HUES48 (cell line): ENCODE data around the gene CACNA1F.

Experiments
- H3K27ac ChIP-seq: one replicate; pipeline ENCODE4 v1.7.0; 2013; ENCODE audit warnings: low read depth, low read length, inconsistent platforms
- H3K27me3 ChIP-seq: 2 replicates; pipeline ENCODE4 v1.6.1; 2013; ENCODE audit warnings: mild to moderate bottlenecking, low read length; ENCODE audit not compliant: control insufficient read depth, insufficient read depth
- H3K36me3 ChIP-seq: 2 replicates; pipeline ENCODE4 v1.6.1; 2013; ENCODE audit warnings: low read length; ENCODE audit not compliant: control insufficient read depth, insufficient read depth
- H3K4me1 ChIP-seq: 2 replicates; pipeline ENCODE4 v1.6.1; 2013; ENCODE audit warnings: mild to moderate bottlenecking, low read length; ENCODE audit not compliant: control insufficient read depth, insufficient read depth
- H3K4me3 ChIP-seq: 2 replicates; pipeline ENCODE4 v1.5.1; 2013; ENCODE audit warnings: mild to moderate bottlenecking, low read depth, low read length
- H3K9ac ChIP-seq: 2 replicates; pipeline ENCODE4 v1.6.1; 2013; ENCODE audit warnings: mild to moderate bottlenecking, low read depth, low read length, moderate library complexity
- H3K9me3 ChIP-seq: 2 replicates; pipeline ENCODE4 v1.6.1; 2013; ENCODE audit warnings: low read length; ENCODE audit not compliant: control insufficient read depth, insufficient read depth

Gene CACNA1F

GRCh38 chrX:49198540-49199314, 34.4 kb downstream of the CACNA1F start:
- H3K36me3 ChIP-seq: no peaks in the 10 kb centered on the region
- H3K27me3 ChIP-seq: no peaks in the 10 kb centered on the region
- no peak overlapping the region for H3K27ac ChIP-seq
- peak overlapping the region; percentile 51 for H3K4me3 ChIP-seq
- no peaks in the 10 kb centered on the region for H3K4me1 ChIP-seq
- H3K9me3 ChIP-seq: peaks cover 18% of the 10 kb centered on the region
- no peak overlapping the region for H3K9ac ChIP-seq

- Histone ChIP-seq H3K4me1 (no peaks in the 10 kb centered on the region), H3K27ac (no peak overlapping the region), H3K9ac (no peak overlapping the region)
These were observed 35.5 kb downstream of the CACNA1F start for GRCh38 chrX:49197543-49198087.

DNA sequence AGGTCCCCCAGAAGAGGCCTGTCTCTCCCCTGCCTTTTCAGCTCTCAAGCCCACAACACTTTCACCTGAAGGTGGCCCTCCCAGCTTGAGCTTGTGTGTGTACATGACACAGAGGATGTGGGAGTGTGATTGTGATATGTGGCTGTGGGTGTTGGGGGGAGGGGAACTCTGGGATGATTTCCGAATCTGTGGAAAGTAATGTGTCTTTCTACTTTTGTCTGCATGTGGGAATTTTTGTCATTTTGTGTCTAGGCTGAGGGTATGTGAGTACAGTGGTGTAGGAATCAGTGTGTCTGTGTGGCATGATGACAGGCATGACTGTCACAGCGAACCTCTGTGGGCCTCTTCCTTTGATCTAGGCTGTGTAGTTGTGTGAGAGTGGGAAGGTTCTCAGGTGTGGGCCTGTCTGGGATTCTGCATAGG, 39.6 kb downstream of the CACNA1F start:
- Histone ChIP-seq H3K27ac (no peak overlapping the region), H3K4me1 (no peaks in the 10 kb centered on the region), H3K9ac (no peak overlapping the region), H3K4me3 (no peak overlapping the region), H3K36me3 (no peaks in the 10 kb centered on the region), H3K9me3 (peaks cover 26% of the 10 kb centered on the region; the same call in 1 of the 2 replicates), H3K27me3 (no peaks in the 10 kb centered on the region)

More at GRCh38 chrX:49197543-49198087, 35.5 kb downstream of the CACNA1F start:
- Histone ChIP-seq H3K36me3 (no peaks in the 10 kb centered on the region), H3K27me3 (no peaks in the 10 kb centered on the region), H3K4me3 (no peak overlapping the region), H3K9me3 (peaks cover 24% of the 10 kb centered on the region)

- peaks cover 28% of the 10 kb centered on the region; the same call in 1 of the 2 replicates for H3K9me3 ChIP-seq
- no peak overlapping the region for H3K9ac ChIP-seq
- H3K27ac ChIP-seq: no peak overlapping the region
- no peaks in the 10 kb centered on the region for H3K27me3 ChIP-seq
- no peak overlapping the region for H3K4me3 ChIP-seq
- no peaks in the 10 kb centered on the region for H3K36me3 ChIP-seq
- no peaks in the 10 kb centered on the region for H3K4me1 ChIP-seq
These were observed 40.3 kb downstream of the CACNA1F start for GRCh38 chrX:49192722-49193328.

DNA sequence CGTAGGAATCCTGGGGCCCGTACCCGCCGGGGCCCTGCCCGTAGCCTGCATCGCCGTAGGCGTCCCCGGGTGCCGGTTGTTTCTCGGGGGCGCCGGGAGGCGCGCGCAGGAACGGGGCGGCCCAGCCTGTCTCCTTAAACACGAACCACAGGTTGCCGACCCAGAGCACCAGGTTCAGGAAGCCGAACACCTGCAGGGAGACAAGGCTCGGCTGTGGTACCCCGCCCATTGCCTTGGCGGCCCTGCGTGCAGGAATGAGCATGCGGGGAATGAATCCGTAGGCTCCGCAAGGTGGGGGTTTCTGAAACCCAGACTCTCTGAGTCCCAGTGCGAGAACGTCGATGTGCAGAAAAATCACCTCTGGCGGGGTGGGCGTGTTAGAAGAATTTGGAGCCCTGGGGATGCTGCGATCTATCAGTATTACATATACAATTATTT, 41.5 kb downstream of the CACNA1F start:
- H3K36me3 ChIP-seq: no peaks in the 10 kb centered on the region
- H3K27ac ChIP-seq: peak overlapping the region; percentile 91

DNA sequence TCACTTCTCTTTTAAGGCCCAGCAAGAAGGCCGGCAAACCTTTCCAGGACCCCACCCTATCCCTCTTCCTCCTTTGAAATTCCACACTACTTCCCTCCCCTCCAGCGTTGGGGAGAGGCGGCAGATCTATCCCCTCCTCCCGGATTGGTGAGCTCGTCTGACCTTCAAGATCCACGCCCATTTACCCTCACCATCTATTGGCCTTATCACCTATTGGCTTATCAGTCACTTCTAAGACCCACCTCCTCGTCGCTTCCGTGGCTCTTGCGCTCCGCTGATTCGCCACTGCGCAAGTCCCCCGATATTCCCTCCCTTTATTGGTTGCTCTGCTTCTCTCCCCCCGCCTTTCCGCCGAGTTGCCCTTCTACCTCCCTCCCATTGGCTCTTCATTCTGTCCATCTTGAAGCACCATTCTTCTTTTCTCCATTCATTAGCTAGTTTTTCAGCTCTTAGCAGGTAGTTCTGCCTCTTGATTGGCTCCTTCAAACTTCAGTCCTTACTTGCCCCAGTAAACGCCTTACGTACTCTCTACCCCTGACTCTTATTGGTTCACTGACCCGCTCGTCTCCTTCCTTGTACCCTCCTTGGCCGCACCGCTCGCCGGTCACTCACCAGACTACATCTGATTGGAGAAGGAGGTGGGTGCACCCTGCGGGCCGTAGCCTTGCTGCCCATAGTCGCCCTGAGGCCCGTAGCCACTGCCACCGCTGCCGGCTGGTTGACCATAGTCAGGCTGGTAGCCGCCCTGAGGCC, 42.1 kb downstream of the CACNA1F start:
- Histone ChIP-seq H3K4me3 (peak overlapping the region; percentile 72), H3K9ac (peak overlapping the region; percentile 59), H3K27me3 (no peaks in the 10 kb centered on the region), H3K9me3 (peaks cover 36% of the 10 kb centered on the region; the same call in 1 of the 2 replicates), H3K27ac (peak overlapping the region; percentile 91), H3K4me1 (no peaks in the 10 kb centered on the region), H3K36me3 (no peaks in the 10 kb centered on the region)

More for the DNA sequence above, 41.5 kb downstream of the CACNA1F start:
- no peaks in the 10 kb centered on the region for H3K4me1 ChIP-seq
- H3K9me3 ChIP-seq: peaks cover 34% of the 10 kb centered on the region; the same call in 1 of the 2 replicates
- H3K27me3 ChIP-seq: no peaks in the 10 kb centered on the region
- H3K9ac ChIP-seq: peak overlapping the region; percentile 59
- peak overlapping the region; percentile 72 for H3K4me3 ChIP-seq

GRCh38 chrX:49189606-49190005, 43.5 kb downstream of the CACNA1F start:
- no peak overlapping the region for H3K4me3 ChIP-seq
- no peak overlapping the region for H3K27ac ChIP-seq
- no peaks in the 10 kb centered on the region for H3K36me3 ChIP-seq

DNA sequence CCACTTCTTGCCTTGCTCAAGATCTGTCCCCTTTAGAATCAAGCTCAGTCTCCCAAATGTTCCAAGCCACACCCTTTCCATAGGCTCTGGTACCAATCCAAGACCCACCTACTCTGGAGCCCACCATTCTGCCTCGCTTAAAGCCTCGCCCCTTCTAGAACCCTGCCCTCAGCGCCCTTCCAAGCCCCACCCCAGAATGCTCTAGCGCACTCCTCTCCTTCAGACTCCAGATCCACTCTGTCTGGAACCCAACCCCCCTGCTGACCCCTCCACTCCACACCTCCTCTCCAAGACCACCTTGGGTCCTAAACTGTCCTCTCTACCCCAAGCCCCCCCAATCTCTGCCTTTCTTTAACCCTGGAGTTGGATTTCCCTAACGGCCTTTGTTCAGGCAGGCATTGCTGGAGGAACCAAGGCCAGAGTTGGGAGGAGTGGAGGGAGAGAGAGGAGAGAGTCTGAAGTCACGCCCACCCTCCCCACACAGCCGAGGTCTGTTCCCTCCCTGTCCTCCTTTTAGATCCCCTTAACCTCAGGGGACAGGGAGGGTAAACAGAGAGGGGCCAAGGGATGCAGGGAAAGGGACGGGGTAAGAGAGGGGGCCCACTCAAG, 44.6 kb downstream of the CACNA1F start:
- Histone ChIP-seq H3K4me3 (no peak overlapping the region), H3K9me3 (peaks cover 30% of the 10 kb centered on the region; the same call in 1 of the 2 replicates), H3K4me1 (no peaks in the 10 kb centered on the region), H3K36me3 (no peaks in the 10 kb centered on the region), H3K27me3 (no peaks in the 10 kb centered on the region), H3K9ac (no peak overlapping the region), H3K27ac (no peak overlapping the region)

More at GRCh38 chrX:49189606-49190005, 43.5 kb downstream of the CACNA1F start:
- Histone ChIP-seq H3K9me3 (peaks cover 34% of the 10 kb centered on the region; the same call in 1 of the 2 replicates), H3K27me3 (no peaks in the 10 kb centered on the region), H3K4me1 (no peaks in the 10 kb centered on the region), H3K9ac (no peak overlapping the region)

DNA sequence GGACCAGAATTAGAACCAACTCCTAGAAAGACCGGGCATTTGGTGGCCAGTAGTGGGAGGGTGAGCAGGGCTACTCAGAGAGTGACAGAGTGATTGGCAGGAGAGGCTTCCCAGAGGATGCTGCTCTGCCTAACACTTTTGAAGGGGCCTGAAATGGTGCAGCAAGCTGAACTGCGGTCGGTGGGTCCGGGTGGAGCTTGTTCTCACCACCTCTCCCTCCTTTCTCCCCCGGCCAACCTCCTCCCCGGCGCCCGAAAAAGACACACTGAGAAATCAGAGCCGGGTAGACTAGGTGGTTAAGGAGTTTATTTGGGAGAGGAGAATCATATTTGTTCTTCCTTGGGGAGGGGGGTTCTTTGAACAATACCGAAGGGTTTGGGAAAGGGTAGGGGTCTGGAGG, 45.6 kb downstream of the CACNA1F start:
- no peak overlapping the region for H3K27ac ChIP-seq

GRCh38 chrX:49187028-49187394, 46.1 kb downstream of the CACNA1F start:
- Histone ChIP-seq H3K27me3 (no peaks in the 10 kb centered on the region), H3K4me1 (no peaks in the 10 kb centered on the region), H3K4me3 (peak overlapping the region; percentile 65), H3K36me3 (peaks cover 3% of the 10 kb centered on the region), H3K27ac (peak overlapping the region; percentile 21), H3K9ac (no peak overlapping the region), H3K9me3 (peaks cover 31% of the 10 kb centered on the region)

More for the DNA sequence above, 45.6 kb downstream of the CACNA1F start:
- H3K9ac ChIP-seq: no peak overlapping the region
- H3K9me3 ChIP-seq: peaks cover 26% of the 10 kb centered on the region
- H3K27me3 ChIP-seq: no peaks in the 10 kb centered on the region
- peaks cover 3% of the 10 kb centered on the region; the same call in 1 of the 2 replicates for H3K36me3 ChIP-seq
- no peaks in the 10 kb centered on the region for H3K4me1 ChIP-seq
- peak overlapping the region; percentile 65; the same call in 1 of the 2 replicates for H3K4me3 ChIP-seq
